ENCODE measurements around the gene NOS1AP.
A peak's percentile ranks its signal among the peaks of the same experiment; 100 is the strongest.
"Not testable (repeated sequence)": the region's sequence is repeated elsewhere in the genome, so short reads cannot be mapped to it uniquely, and the experiment has no call there.

The NOS1AP gene

GRCh38 chr1:162192306-162192678 lies 122.8 kb downstream of the NOS1AP start:
- DNase-seq (ENCODE audit: low spot score): no peak

GRCh38 chr1:162192763-162193162 lies 123.3 kb downstream of the NOS1AP start:
- no peak for DNase-seq (ENCODE audit: low spot score)

- no peak for DNase-seq (ENCODE audit: low spot score)
Measured at GRCh38 chr1:162193221-162193620, 123.7 kb downstream of the NOS1AP start.

- DNase-seq (ENCODE audit: low spot score): peak; percentile 16
Measured at GRCh38 chr1:162193815-162194214, 124.3 kb downstream of the NOS1AP start.

- DNase-seq (ENCODE audit: low spot score): no peak
Measured at GRCh38 chr1:162195567-162195966, 126.1 kb downstream of the NOS1AP start.

- DNase-seq (ENCODE audit: low spot score): no peak
Measured at GRCh38 chr1:162196387-162196786, 126.9 kb downstream of the NOS1AP start.

- no peak for DNase-seq (ENCODE audit: low spot score)
Measured at GRCh38 chr1:162197041-162197531, 127.6 kb downstream of the NOS1AP start.

GRCh38 chr1:162197615-162198421 lies 128.3 kb downstream of the NOS1AP start:
- DNase-seq (ENCODE audit: low spot score): no peak

GRCh38 chr1:162200096-162200847 lies 130.8 kb downstream of the NOS1AP start:
- no peak for DNase-seq (ENCODE audit: low spot score)

GRCh38 chr1:162201062-162201461 lies 131.6 kb downstream of the NOS1AP start:
- DNase-seq (ENCODE audit: low spot score): not testable (repeated sequence)

- no peak for DNase-seq (ENCODE audit: low spot score)
Measured at GRCh38 chr1:162204129-162204822, 134.8 kb downstream of the NOS1AP start.

- DNase-seq (ENCODE audit: low spot score): no peak
Measured at GRCh38 chr1:162204823-162205155, 135.3 kb downstream of the NOS1AP start.

GRCh38 chr1:162206300-162206699 lies 136.8 kb downstream of the NOS1AP start:
- no peak for DNase-seq (ENCODE audit: low spot score)

- no peak for DNase-seq (ENCODE audit: low spot score)
Measured at GRCh38 chr1:162206749-162207635, 137.5 kb downstream of the NOS1AP start.

- no peak for DNase-seq (ENCODE audit: low spot score)
Measured at GRCh38 chr1:162207862-162208261, 138.4 kb downstream of the NOS1AP start.

- no peak for DNase-seq (ENCODE audit: low spot score)
Measured at GRCh38 chr1:162210196-162210595, 140.7 kb downstream of the NOS1AP start.

- no peak for DNase-seq (ENCODE audit: low spot score)
Measured at GRCh38 chr1:162212713-162213112, 143.2 kb downstream of the NOS1AP start.

- no peak for DNase-seq (ENCODE audit: low spot score)
Measured at GRCh38 chr1:162213281-162213912, 143.9 kb downstream of the NOS1AP start.

- DNase-seq (ENCODE audit: low spot score): no peak
Measured at GRCh38 chr1:162214202-162214601, 144.7 kb downstream of the NOS1AP start.

GRCh38 chr1:162215902-162216301 lies 146.4 kb downstream of the NOS1AP start:
- no peak for DNase-seq (ENCODE audit: low spot score)

GRCh38 chr1:162216604-162217003 lies 147.1 kb downstream of the NOS1AP start:
- no peak for DNase-seq (ENCODE audit: low spot score)

Measured in SK-N-DZ (cell line).